MV-4-11 (cell line): Measurements from ENCODE around the gene PDLIM3.
"Not testable (repeated sequence)": the region's sequence is repeated elsewhere in the genome, so short reads cannot be mapped to it uniquely, and the experiment has no call there.

Experiments
- DNase-seq: peaks from one replicate; lab custom pipeline; 2025; lab: John Stamatoyannopoulos, UW

PDLIM3 gene

GRCh38 chr4:185534866-185535611, at the start of gene PDLIM3:
TSS of gene PDLIM3 (minus strand) at chr4:185535507. CDS start at chr4:185535434, 73 bp downstream.
- DNase-seq = no peak

GRCh38 chr4:185583813-185584212, 48.5 kb upstream of the PDLIM3 start:
- no peak for DNase-seq

- no peak for DNase-seq
Measured at GRCh38 chr4:185582651-185583400, 47.5 kb upstream of the PDLIM3 start.

- DNase-seq = no peak
Measured at GRCh38 chr4:185580699-185581098, 45.4 kb upstream of the PDLIM3 start.

GRCh38 chr4:185578284-185578683, 43.0 kb upstream of the PDLIM3 start:
- DNase-seq = no peak

GRCh38 chr4:185576962-185577950, 41.9 kb upstream of the PDLIM3 start:
- DNase-seq = no peak

GRCh38 chr4:185576314-185576961, 41.1 kb upstream of the PDLIM3 start:
- DNase-seq = no peak

- DNase-seq = no peak
Measured at GRCh38 chr4:185573651-185574199, 38.4 kb upstream of the PDLIM3 start.

- DNase-seq = no peak
Measured at GRCh38 chr4:185570727-185571126, 35.4 kb upstream of the PDLIM3 start.

GRCh38 chr4:185567381-185568376, 32.4 kb upstream of the PDLIM3 start:
- DNase-seq = no peak

- no peak for DNase-seq
Measured at GRCh38 chr4:185566972-185567371, 31.7 kb upstream of the PDLIM3 start.

- DNase-seq = no peak
Measured at GRCh38 chr4:185566425-185566824, 31.1 kb upstream of the PDLIM3 start.

GRCh38 chr4:185565696-185566095, 30.4 kb upstream of the PDLIM3 start:
- DNase-seq = no peak

- no peak for DNase-seq
Measured at GRCh38 chr4:185564349-185564748, 29.0 kb upstream of the PDLIM3 start.

- no peak for DNase-seq
Measured at GRCh38 chr4:185562531-185562930, 27.2 kb upstream of the PDLIM3 start.

GRCh38 chr4:185560316-185560715, 25.0 kb upstream of the PDLIM3 start:
- DNase-seq = no peak

- no peak for DNase-seq
Measured at GRCh38 chr4:185559915-185560281, 24.6 kb upstream of the PDLIM3 start.

GRCh38 chr4:185559251-185559914, 24.1 kb upstream of the PDLIM3 start:
- not testable (repeated sequence) for DNase-seq

GRCh38 chr4:185554365-185555126, 19.2 kb upstream of the PDLIM3 start:
- no peak for DNase-seq
